Pancreas (tissue), 10 donors: ENCODE data around the gene FAM114A2. TPM values are rescaled to one million over a fixed set of nuclear protein-coding genes. Genes with fewer than 3 reads are reported as not detected.

Experiments used
- ATAC-seq, 4 donors: fragments of 200-7000 bp; cut with Tn5 transposase; one replicate each; pipeline versions ENCODE4 v1.8.0 to v1.9.1; 2020; ENCODE audit warnings: mild to moderate bottlenecking in 4 of 4, moderate library complexity in 4 of 4
- DNase-seq, 6 donors: peaks; one replicate each; pipeline ENCODE4 v3.0.0-alpha.2; 2020
- FAIRE-seq: peaks from 2 replicates; lab custom pipeline; 2012; peaks lifted over from hg19 to GRCh38; lab: Jason Lieb, UNC
- H3K27ac ChIP-seq, 4 donors: fragments of 200-600 bp; sonication (generic); 1 replicate in 3 of 4; 2 replicates in 1 of 4; pipeline versions ENCODE4 v1.5.0 to v1.8.0; 2020
- H3K27me3 ChIP-seq, 4 donors: fragments of 200-600 bp; one replicate each; pipeline ENCODE4 v1.8.0; 2021
- H3K36me3 ChIP-seq, 3 donors: fragments of 200-600 bp; sonication (generic) in 1 of 3; one replicate each; pipeline versions ENCODE4 v1.5.0 to v1.8.0; 2020 to 2021
- H3K4me1 ChIP-seq, 3 donors: fragments of 200-600 bp; one replicate each; pipeline ENCODE4 v1.8.0; 2021
- H3K4me3 ChIP-seq, 4 donors: fragments of 200-600 bp; sonication (generic) in 2 of 4; one replicate each; pipeline versions ENCODE4 v1.5.0 to v1.8.0; 2020 to 2021
- H3K9me3 ChIP-seq, 4 donors: fragments of 200-600 bp; one replicate each; pipeline ENCODE4 v1.8.0; 2021
- WGBS, 2 donors: extraction: QIAGEN DNeasy Blood & Tissue Kit; methylation state at CpG; one replicate each; pipeline ENCODE4 v1.1.7; 2013; 5-methylcytosine and 5-hydroxymethylcytosine counted together
- intact Hi-C, 3 donors: fragments of 100-400 bp; cut with DNase I; formaldehyde crosslinking; loops; one replicate each; pipeline versions ENCODE4 v1.11.1 to v1.14.2; 2022
- polyA plus RNA-seq, 2 donors: library from polyadenylated mRNA; stranded (reverse); fragments of 200-250 nt; gene quantifications; one replicate each; pipeline ENCODE4 v1.2.3, GENCODE V29; 2013
- total RNA-seq, 6 donors: library from RNA; stranded (reverse); fragmentation: NEBNext Ultra II Directional in 4 of 6; extraction: Animal tissue kit (Norgen Biotek cat#: 25700) in 4 of 6; gene quantifications; one replicate each; pipeline versions ENCODE4 v1.2.1 to v1.2.4, GENCODE V29; 2021 to 2023
- TF ChIP-seq, protein P1 (sequence below), 4 donors: fragments of 200-600 bp; sonication (generic) in 3 of 4; IDR thresholded peaks; one replicate each; pipeline versions ENCODE4 v1.5.0 to v1.8.0; 2021; ENCODE audit warnings: antibody characterized with exemption in 4 of 4
- donor health status: healthy with polysubstance abuse.
- donor health status: DM: no; HTN: no; CAD: no; lungs with moderate emphysema.
- donor health status: DM: no; HTN: no; CAD: no.
- donor health status: control.
- donor health status: control.
- donor health status: Bipolar disorder and iron deficiency.
- donor health status: DM: yes; HTN: yes; CAD: no.
- donor health status: DM: no; HTN: no; CAD: no.
- donor health status: DM: no; HTN: no; CAD: no.
- donor health status: DM: yes; HTN: yes; CAD: no.

Gene FAM114A2
- total and polyA plus RNA-seq, 8 donors = 7.2 to 37.2 (median 22.1) TPM

DNA sequence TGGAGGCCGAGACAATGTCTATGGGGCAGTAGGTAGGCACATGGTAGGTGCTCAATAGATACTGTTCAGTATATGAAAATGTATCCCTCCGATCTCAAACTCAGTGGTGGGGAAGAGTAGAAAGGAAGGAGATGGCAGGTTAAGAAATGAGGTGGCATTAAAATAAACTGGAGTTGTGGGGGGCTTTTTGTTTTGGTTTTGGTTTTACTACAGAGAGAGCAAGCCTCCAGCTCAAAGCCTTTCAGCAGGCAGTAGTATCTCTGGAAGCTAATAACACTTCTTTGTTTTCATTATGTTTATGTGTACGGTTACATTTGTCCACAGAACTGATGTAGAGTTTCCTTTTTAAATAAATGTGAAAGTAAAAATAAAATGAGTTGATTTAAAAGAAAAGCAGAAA, 8.6 kb upstream of the FAM114A2 start:
- Histone ChIP-seq H3K4me1 (peaks cover 0 to 3% (median 0%) of the 10 kb centered on the region in 3 donors), H3K9me3 (no peaks in the 10 kb centered on the region), H3K4me3 (no peak overlapping the region), H3K36me3 (peaks cover 0 to 8% (median 0%) of the 10 kb centered on the region in 3 donors), H3K27ac (no peak overlapping the region), H3K27me3 (no peaks in the 10 kb centered on the region)
- WGBS, 2 donors = 90 to 94% methylated on average over 3 of the region's 3 CpGs
- FAIRE-seq (no peak), ATAC-seq (no peak), DNase-seq (no peak)
- intact Hi-C loops = no loop called here
- TF ChIP-seq, protein P1, sequence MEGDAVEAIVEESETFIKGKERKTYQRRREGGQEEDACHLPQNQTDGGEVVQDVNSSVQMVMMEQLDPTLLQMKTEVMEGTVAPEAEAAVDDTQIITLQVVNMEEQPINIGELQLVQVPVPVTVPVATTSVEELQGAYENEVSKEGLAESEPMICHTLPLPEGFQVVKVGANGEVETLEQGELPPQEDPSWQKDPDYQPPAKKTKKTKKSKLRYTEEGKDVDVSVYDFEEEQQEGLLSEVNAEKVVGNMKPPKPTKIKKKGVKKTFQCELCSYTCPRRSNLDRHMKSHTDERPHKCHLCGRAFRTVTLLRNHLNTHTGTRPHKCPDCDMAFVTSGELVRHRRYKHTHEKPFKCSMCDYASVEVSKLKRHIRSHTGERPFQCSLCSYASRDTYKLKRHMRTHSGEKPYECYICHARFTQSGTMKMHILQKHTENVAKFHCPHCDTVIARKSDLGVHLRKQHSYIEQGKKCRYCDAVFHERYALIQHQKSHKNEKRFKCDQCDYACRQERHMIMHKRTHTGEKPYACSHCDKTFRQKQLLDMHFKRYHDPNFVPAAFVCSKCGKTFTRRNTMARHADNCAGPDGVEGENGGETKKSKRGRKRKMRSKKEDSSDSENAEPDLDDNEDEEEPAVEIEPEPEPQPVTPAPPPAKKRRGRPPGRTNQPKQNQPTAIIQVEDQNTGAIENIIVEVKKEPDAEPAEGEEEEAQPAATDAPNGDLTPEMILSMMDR (IDR thresholded peaks at IDR 0.05) = no peak

GRCh38 chr5:154046486-154046885, 7.8 kb upstream of the FAM114A2 start:
- intact Hi-C loops = no loop called here
- H3K4me3 ChIP-seq = no peak overlapping the region
- H3K9me3 ChIP-seq = no peaks in the 10 kb centered on the region
- H3K27ac ChIP-seq = no peak overlapping the region
- no peak for ATAC-seq
- DNase-seq = no peak
- FAIRE-seq = no peak
- no peaks in the 10 kb centered on the region for H3K27me3 ChIP-seq
- TF ChIP-seq, protein P1 (IDR thresholded peaks at IDR 0.05) = no peak
- H3K36me3 ChIP-seq = peaks cover 0 to 8% (median 0%) of the 10 kb centered on the region in 3 donors
- 86 to 92% methylated on average over 7 of the region's 7 CpGs for WGBS, 2 donors
- peaks cover 0 to 10% (median 0%) of the 10 kb centered on the region in 3 donors for H3K4me1 ChIP-seq

DNA sequence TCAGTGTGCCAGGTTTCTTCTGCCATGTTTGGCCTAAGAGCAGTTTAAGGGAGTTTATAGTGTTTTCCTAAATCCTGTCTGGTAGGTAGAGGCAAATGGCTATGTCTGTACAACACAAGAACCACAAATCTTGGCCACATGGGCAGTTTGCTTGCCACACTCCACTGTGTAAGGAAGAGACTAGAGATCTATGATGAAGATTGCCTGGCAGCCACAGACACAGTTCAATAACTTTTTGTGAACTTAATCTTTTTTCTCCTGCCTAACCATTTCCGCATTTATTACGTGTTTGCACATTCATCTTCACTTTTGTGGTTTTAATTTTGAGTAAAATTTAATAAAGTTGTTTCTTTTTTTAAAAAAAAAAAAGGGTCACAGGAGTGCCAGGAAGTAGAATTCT, 5.9 kb upstream of the FAM114A2 start:
- H3K27ac ChIP-seq = no peak overlapping the region
- WGBS, 2 donors = 92 to 98% methylated on average over 2 of the region's 2 CpGs
- DNase-seq (no peak), FAIRE-seq (no peak), ATAC-seq (no peak)
- H3K27me3 ChIP-seq = no peaks in the 10 kb centered on the region
- TF ChIP-seq, protein P1 (IDR thresholded peaks at IDR 0.05) = no peak
- peaks cover 0 to 20% (median 6%) of the 10 kb centered on the region in 3 donors for H3K4me1 ChIP-seq
- no peak overlapping the region for H3K4me3 ChIP-seq
- intact Hi-C loops = no loop called here
- H3K36me3 ChIP-seq = no peaks in the 10 kb centered on the region
- no peaks in the 10 kb centered on the region for H3K9me3 ChIP-seq

GRCh38 chr5:154044099-154044498, 5.4 kb upstream of the FAM114A2 start:
- Histone ChIP-seq H3K4me3 (no peak overlapping the region), H3K9me3 (no peaks in the 10 kb centered on the region), H3K4me1 (peaks cover 0 to 22% (median 8%) of the 10 kb centered on the region in 3 donors), H3K27ac (no peak overlapping the region), H3K36me3 (no peaks in the 10 kb centered on the region), H3K27me3 (no peaks in the 10 kb centered on the region)
- ATAC-seq (no peak), DNase-seq (no peak), FAIRE-seq (no peak)
- WGBS, 2 donors = 84 to 89% methylated on average over 3 of the region's 3 CpGs
- intact Hi-C loops = no loop called here
- TF ChIP-seq, protein P1 (IDR thresholded peaks at IDR 0.05) = no peak

DNA sequence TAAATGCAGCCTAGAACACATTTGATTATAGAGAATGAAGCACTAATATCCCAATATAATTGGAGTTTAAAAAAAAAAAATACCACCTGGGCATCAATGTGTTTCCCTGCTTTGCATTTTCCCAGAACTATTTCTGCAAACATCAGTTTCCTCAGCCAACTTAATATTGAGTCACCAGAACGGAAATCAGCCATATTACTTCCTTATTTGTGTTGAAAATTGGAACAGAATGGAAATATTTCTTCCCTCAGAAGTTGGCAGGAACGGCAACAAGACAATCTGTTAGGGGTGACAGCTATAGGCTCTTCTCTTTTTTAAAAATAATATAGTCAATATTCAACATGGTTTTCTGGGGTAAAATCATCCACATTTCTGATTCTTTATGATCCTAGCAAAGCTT, 4.1 kb upstream of the FAM114A2 start:
- ATAC-seq (no peak), FAIRE-seq (no peak), DNase-seq (no peak)
- no peak overlapping the region for H3K27ac ChIP-seq
- TF ChIP-seq, protein P1 (IDR thresholded peaks at IDR 0.05) = no peak
- H3K4me1 ChIP-seq = peaks cover 3 to 24% (median 8%) of the 10 kb centered on the region in 3 donors
- H3K36me3 ChIP-seq = no peaks in the 10 kb centered on the region
- H3K27me3 ChIP-seq = no peaks in the 10 kb centered on the region
- no peaks in the 10 kb centered on the region for H3K9me3 ChIP-seq
- no peak overlapping the region for H3K4me3 ChIP-seq
- intact Hi-C loops = no loop called here
- WGBS, 2 donors = 42 to 62% methylated on average over 2 of the region's 2 CpGs
